GM23248 (cell line): Measurements from ENCODE around the gene SCO1. TPM values are rescaled to one million over a fixed set of nuclear protein-coding genes. Genes with fewer than 3 reads are reported as not detected.

ENCODE experiments used
- DNase-seq: peaks from one replicate; pipeline ENCODE4 v3.0.0-alpha.2; 2015
- H2AFZ ChIP-seq: fragments of 200-600 bp; sonication (generic); 2 replicates; pipeline ENCODE4 v1.6.1; 2016; ENCODE audit warnings: antibody characterized with exemption
- H3F3A ChIP-seq: fragments of 200-600 bp; sonication (generic); 2 replicates; pipeline ENCODE4 v1.6.1; 2016; ENCODE audit warnings: mild to moderate bottlenecking, antibody characterized with exemption, mixed run types; ENCODE audit not compliant: insufficient read depth
- H3K27ac ChIP-seq: fragments of 200-600 bp; sonication (generic); 2 replicates; pipeline ENCODE4 v1.5.1; 2016; ENCODE audit warnings: mild to moderate bottlenecking
- H3K27me3 ChIP-seq: fragments of 200-600 bp; sonication (generic); replicated peaks from 2 replicates; pipeline ENCODE4 v1.6.1; 2016; ENCODE audit warnings: mild to moderate bottlenecking; ENCODE audit not compliant: insufficient read depth
- H3K36me3 ChIP-seq: fragments of 200-600 bp; sonication (generic); 2 replicates; pipeline ENCODE4 v1.6.1; 2016; ENCODE audit warnings: low read depth, mild to moderate bottlenecking
- H3K4me1 ChIP-seq: fragments of 200-600 bp; sonication (generic); 2 replicates; pipeline ENCODE4 v1.6.1; 2016; ENCODE audit warnings: mild to moderate bottlenecking; ENCODE audit not compliant: insufficient read depth
- H3K4me2 ChIP-seq: fragments of 200-600 bp; sonication (generic); one replicate; pipeline ENCODE4 v1.6.1; 2016; ENCODE audit warnings: mild to moderate bottlenecking; ENCODE audit not compliant: unreplicated experiment
- H3K4me3 ChIP-seq: fragments of 200-600 bp; sonication (generic); 2 replicates; pipeline ENCODE4 v1.5.1; 2016; ENCODE audit warnings: mild to moderate bottlenecking
- H3K79me2 ChIP-seq: fragments of 200-600 bp; sonication (generic); 2 replicates; pipeline ENCODE4 v1.6.1; 2016; ENCODE audit warnings: mild to moderate bottlenecking; ENCODE audit not compliant: insufficient read depth
- H3K9ac ChIP-seq: fragments of 200-600 bp; sonication (generic); 2 replicates; pipeline ENCODE4 v1.6.1; 2016; ENCODE audit warnings: mild to moderate bottlenecking
- H3K9me2 ChIP-seq: fragments of 200-600 bp; sonication (generic); 2 replicates; pipeline ENCODE4 v1.6.1; 2016; ENCODE audit warnings: mixed run types, mild to moderate bottlenecking, moderate library complexity; ENCODE audit not compliant: insufficient read depth
- H3K9me3 ChIP-seq: fragments of 200-600 bp; sonication (generic); one replicate; pipeline ENCODE4 v1.6.1; 2017; ENCODE audit warnings: low read depth
- H4K20me1 ChIP-seq: fragments of 200-600 bp; sonication (generic); 2 replicates; pipeline ENCODE4 v1.6.0; 2016; ENCODE audit not compliant: insufficient read depth
- EZH2 ChIP-seq: fragments of 200-600 bp; sonication (generic); IDR thresholded peaks from 2 replicates; pipeline ENCODE4 v1.6.1; 2018; ENCODE audit warnings: antibody characterized with exemption, mild to moderate bottlenecking; ENCODE audit not compliant: insufficient read depth, poor library complexity, severe bottlenecking
- EZH2phosphoT487 ChIP-seq: fragments of 200-600 bp; sonication (generic); IDR thresholded peaks from 2 replicates; pipeline ENCODE4 v1.6.1; 2018; ENCODE audit warnings: antibody characterized with exemption, moderate library complexity, mild to moderate bottlenecking, low read depth; ENCODE audit not compliant: insufficient read depth
- WGBS, 2 experiments: methylation state at CpG; one replicate each; pipeline ENCODE4 v1.1.6; 2015 to 2017; ENCODE audit warnings: low lambda C conversion rate in 2 of 2, low coverage in 1 of 2; ENCODE audit errors: missing lambda C conversion rate in 2 of 2; 5-methylcytosine and 5-hydroxymethylcytosine counted together
- in situ Hi-C: fragments of 300-500 bp; cut with MboI; formaldehyde crosslinking; loops from 2 replicates; pipeline ENCODE4 v1.15.0; 2020
- polyA plus RNA-seq: library from polyadenylated mRNA; unstranded; fragments of >200 nt; fragmentation: Nextera tagmentation; extraction: Ambion mirVana; gene quantifications from 2 replicates; pipeline ENCODE4 v1.2.1, GENCODE V29; 2016
- total RNA-seq: library from RNA; depleted of rRNA; stranded (reverse); fragments of >200 nt; shearing (Covaris generic); gene quantifications from 2 replicates; pipeline ENCODE4 v1.2.3, GENCODE V29; 2014; rRNA removed

The SCO1 gene
- total and polyA plus RNA-seq, 2 experiments from 2014 or later = 25.6 to 40.4 TPM

GRCh38 chr17:10623737-10624338, 73.5 kb downstream of the SCO1 start:
- no peak overlapping the region for H3K4me2 ChIP-seq
- in situ Hi-C loops = loop anchor here (10.0 kb wide), 1 partner anchor 699 kb away; no protein-coding TSS in a partner anchor
- 70 to 85% methylated on average over 4 to 10 of the region's 10 CpGs for WGBS, 2 experiments
- no peak overlapping the region for H3K4me3 ChIP-seq
- no peaks in the 10 kb centered on the region for H3K4me1 ChIP-seq
- no peaks in the 10 kb centered on the region for H3K79me2 ChIP-seq
- no peak overlapping the region for H2AFZ ChIP-seq
- DNase-seq = no peak
- no peaks in the 10 kb centered on the region for H3K36me3 ChIP-seq
- no peak overlapping the region for H3K27ac ChIP-seq
- no peaks in the 10 kb centered on the region for H3K9me2 ChIP-seq
- H3K9ac ChIP-seq = no peak overlapping the region
- H3K9me3 ChIP-seq = no peaks in the 10 kb centered on the region
- no peaks in the 10 kb centered on the region for H3K27me3 ChIP-seq
- no peaks in the 10 kb centered on the region for H3F3A ChIP-seq
- no peaks in the 10 kb centered on the region for H4K20me1 ChIP-seq
- TF ChIP-seq EZH2phosphoT487 = no peak
- no peak for TF ChIP-seq EZH2

DNA sequence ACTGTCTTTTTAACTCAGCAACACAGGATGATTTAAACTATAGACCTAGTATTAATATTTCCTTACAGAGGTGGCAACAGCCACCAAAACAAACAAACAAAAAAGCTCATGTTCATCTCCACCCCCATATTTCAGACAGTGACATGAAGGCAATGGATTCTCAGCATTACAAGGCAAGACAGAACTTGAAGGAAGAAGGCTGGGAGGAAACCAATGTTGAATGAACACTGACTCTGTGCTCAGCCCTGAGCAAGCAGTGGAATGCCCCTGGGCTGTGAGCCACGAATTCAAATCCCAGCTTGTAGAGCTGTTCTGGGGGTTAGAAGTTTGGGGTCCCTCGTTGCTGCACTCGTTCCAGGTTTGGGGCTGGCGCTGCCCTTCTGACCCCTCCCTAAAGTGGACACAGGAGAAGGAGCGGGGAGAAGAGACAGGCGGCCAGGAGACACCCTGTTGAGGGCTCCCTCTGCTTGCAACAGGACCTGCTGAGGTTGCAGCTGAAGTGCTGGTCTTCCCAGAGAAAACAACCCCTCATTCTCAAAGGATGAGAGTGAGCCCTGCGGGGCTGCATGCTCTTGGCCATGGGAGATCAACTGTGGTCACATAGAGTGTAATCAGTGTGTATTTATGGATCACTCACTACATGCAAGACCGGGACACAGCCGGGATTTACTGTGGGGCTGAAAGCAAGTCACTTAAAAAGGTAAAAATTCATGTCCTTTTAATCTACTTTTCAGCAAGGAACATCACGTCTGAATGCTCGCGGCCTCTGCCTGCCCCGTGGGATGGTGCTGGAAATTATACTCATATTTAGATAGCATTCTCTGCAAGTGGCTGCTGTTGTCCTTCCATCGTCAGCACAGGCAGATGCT, 74.5 kb downstream of the SCO1 start:
- Histone ChIP-seq H3K9me2 (no peaks in the 10 kb centered on the region), H3K9ac (no peak overlapping the region), H3K4me2 (no peak overlapping the region), H3K36me3 (no peaks in the 10 kb centered on the region), H3K4me1 (no peaks in the 10 kb centered on the region), H3F3A (no peaks in the 10 kb centered on the region), H3K9me3 (no peaks in the 10 kb centered on the region), H3K27ac (no peak overlapping the region), H3K4me3 (no peak overlapping the region), H4K20me1 (no peaks in the 10 kb centered on the region), H2AFZ (no peak overlapping the region), H3K79me2 (no peaks in the 10 kb centered on the region), H3K27me3 (no peaks in the 10 kb centered on the region)
- TF ChIP-seq EZH2 (no peak), EZH2phosphoT487 (no peak)
- WGBS, 2 experiments = 73 to 74% methylated on average over 13 to 14 of the region's 14 CpGs
- in situ Hi-C loops = loop anchor here (10.0 kb wide), 1 partner anchor 698 kb away; no protein-coding TSS in a partner anchor
- no peak for DNase-seq

Other genes with a start within 250 kb of the SCO1 start
- not detected in 2 replicates for gene MYH4, start 228.0 kb downstream of the SCO1 start, total RNA-seq
- gene MYH4, start 228.0 kb downstream of the SCO1 start, polyA plus RNA-seq = not detected in 2 replicates
- under 0.01 and 0.11 TPM in 2 replicates for gene MYH1, start 179.0 kb downstream of the SCO1 start, total RNA-seq
- 0.04 and 0.10 TPM in 2 replicates for gene MYH1, start 179.0 kb downstream of the SCO1 start, polyA plus RNA-seq
- gene MYH2, start 147.9 kb downstream of the SCO1 start, total RNA-seq = 0.65 and 1.5 TPM in 2 replicates
- gene MYH2, start 147.9 kb downstream of the SCO1 start, polyA plus RNA-seq = 0.32 and 0.59 TPM in 2 replicates
- gene MYH3, start 40.2 kb downstream of the SCO1 start, total RNA-seq = 1.1 and 3.1 TPM in 2 replicates
- gene MYH3, start 40.2 kb downstream of the SCO1 start, polyA plus RNA-seq = 0.26 TPM in 1 of 2 replicates, not detected in the other
- 8.6 and 16.1 TPM in 2 replicates for gene ADPRM, start 61 bp upstream of the SCO1 start, total RNA-seq
- gene ADPRM, start 61 bp upstream of the SCO1 start, polyA plus RNA-seq = 14.3 and 15.4 TPM in 2 replicates
- 0.54 and 5.6 TPM in 2 replicates for gene TMEM220, start 32.5 kb upstream of the SCO1 start, total RNA-seq
- 8.0 and 9.5 TPM in 2 replicates for gene TMEM220, start 32.5 kb upstream of the SCO1 start, polyA plus RNA-seq
- not detected in 2 replicates for gene TMEM238L, start 106.6 kb upstream of the SCO1 start, total RNA-seq
- not detected in 2 replicates for gene TMEM238L, start 106.6 kb upstream of the SCO1 start, polyA plus RNA-seq
- gene PIRT, start 140.6 kb upstream of the SCO1 start, total RNA-seq = not detected in 2 replicates
- not detected in 2 replicates for gene PIRT, start 140.6 kb upstream of the SCO1 start, polyA plus RNA-seq